WTC11 (cell line): ENCODE data around the gene GPR183. TPM values are rescaled to one million over a fixed set of nuclear protein-coding genes. Genes with fewer than 3 reads are reported as not detected.

ENCODE experiments used
- ATAC-seq: fragments of 200-7000 bp; cut with Tn5 transposase; 2 replicates; pipeline ENCODE4 v1.10.0; 2021; ENCODE audit warnings: mild to moderate bottlenecking, moderate library complexity
- CTCF ChIA-PET: fragments of 300-600 bp; sonication (Branson Sonifier 250); formaldehyde crosslinking; loops from one replicate; lab custom pipeline; 2021; ENCODE audit warnings: antibody characterized with exemption; lab: Charles Lee
- POLR2A ChIA-PET: fragments of 350-600 bp; sonication (Branson Sonifier 250); formaldehyde crosslinking; loops from one replicate; lab custom pipeline; 2021; ENCODE audit warnings: antibody characterized with exemption; lab: Charles Lee
- DNase-seq: peaks from one replicate; pipeline ENCODE4 v3.0.0; 2021; ENCODE audit warnings: low spot score
- H3K27ac Mint-ChIP-seq: 2 replicates; pipeline ENCODE4 v1.8.0; 2021; ENCODE audit warnings: mixed read lengths
- H3K27me3 Mint-ChIP-seq: 2 replicates; pipeline ENCODE4 v1.8.0; 2021; ENCODE audit warnings: low read depth, mild to moderate bottlenecking, moderate library complexity, mixed read lengths
- H3K36me3 Mint-ChIP-seq: 2 replicates; pipeline ENCODE4 v1.8.0; 2021; ENCODE audit warnings: mixed read lengths
- H3K4me1 Mint-ChIP-seq: 2 replicates; pipeline ENCODE4 v1.8.0; 2022; ENCODE audit warnings: mixed read lengths
- H3K4me3 Mint-ChIP-seq: 2 replicates; pipeline ENCODE4 v1.8.0; 2021; ENCODE audit warnings: mild to moderate bottlenecking, moderate library complexity, mixed read lengths
- H3K9me3 Mint-ChIP-seq: 2 replicates; pipeline ENCODE4 v1.8.0; 2021; ENCODE audit warnings: mixed read lengths
- ARID4B ChIP-seq: sonication (generic); formaldehyde crosslinking; IDR thresholded peaks from 2 replicates; pipeline ENCODE4 v1.8.0; 2023; ENCODE audit warnings: missing genetic modification reagents, mild to moderate bottlenecking, borderline replicate concordance
- ATF3 ChIP-seq: sonication (generic); formaldehyde crosslinking; conservative IDR thresholded peaks from 2 replicates; pipeline ENCODE4 v1.8.1; 2022; ENCODE audit warnings: mild to moderate bottlenecking, missing genetic modification reagents
- CDX4 ChIP-seq: fragments of 250-450 bp; sonication (Bioruptor Pico); IDR thresholded peaks from 2 replicates; pipeline ENCODE4 v1.9.0; 2021; ENCODE audit warnings: moderate library complexity, mild to moderate bottlenecking, inconsistent platforms, borderline replicate concordance
- FOXK1 ChIP-seq: sonication (generic); formaldehyde crosslinking; IDR thresholded peaks from 2 replicates; pipeline ENCODE4 v1.8.0; 2022; ENCODE audit warnings: mild to moderate bottlenecking, moderate library complexity, missing genetic modification reagents
- FOXP1 ChIP-seq: sonication (generic); formaldehyde crosslinking; IDR thresholded peaks from 2 replicates; pipeline ENCODE4 v1.8.0; 2022; ENCODE audit warnings: missing genetic modification reagents, mild to moderate bottlenecking, moderate library complexity, borderline replicate concordance
- GRHL2 ChIP-seq: fragments of 250-450 bp; sonication (Bioruptor Pico); IDR thresholded peaks from 2 replicates; pipeline ENCODE4 v1.8.0; 2022; ENCODE audit warnings: mild to moderate bottlenecking, moderate library complexity; ENCODE audit not compliant: insufficient replicate concordance, severe bottlenecking
- GTF2I ChIP-seq: fragments of 250-450 bp; sonication (Bioruptor Pico); conservative IDR thresholded peaks from 2 replicates; pipeline ENCODE4 v1.4.0; 2021; ENCODE audit warnings: mild to moderate bottlenecking
- JAZF1 ChIP-seq: fragments of 250-450 bp; sonication (Bioruptor Pico); IDR thresholded peaks from 2 replicates; pipeline ENCODE4 v1.9.0; 2021; ENCODE audit warnings: moderate library complexity, mild to moderate bottlenecking, inconsistent platforms
- KAT7 ChIP-seq: sonication (generic); formaldehyde crosslinking; IDR thresholded peaks from 2 replicates; pipeline ENCODE4 v1.8.1; 2023; ENCODE audit warnings: missing genetic modification reagents, mild to moderate bottlenecking, borderline replicate concordance
- MXD4 ChIP-seq: fragments of 250-450 bp; sonication (Bioruptor Pico); IDR thresholded peaks from 2 replicates; pipeline ENCODE4 v1.8.0; 2021; ENCODE audit warnings: mild to moderate bottlenecking, moderate library complexity, borderline replicate concordance
- NR1H2 ChIP-seq: sonication (generic); formaldehyde crosslinking; IDR thresholded peaks from 2 replicates; pipeline ENCODE4 v1.9.0; 2021; ENCODE audit warnings: mild to moderate bottlenecking, moderate library complexity, missing genetic modification reagents
- NR3C1 ChIP-seq: sonication (generic); formaldehyde crosslinking; conservative IDR thresholded peaks from 2 replicates; pipeline ENCODE4 v1.8.1; 2023; ENCODE audit warnings: low read depth, mild to moderate bottlenecking, missing genetic modification reagents
- RELA ChIP-seq: sonication (generic); formaldehyde crosslinking; IDR thresholded peaks from 2 replicates; pipeline ENCODE4 v1.8.1; 2022; ENCODE audit warnings: missing genetic modification reagents, mild to moderate bottlenecking, borderline replicate concordance
- STAT6 ChIP-seq: sonication (generic); formaldehyde crosslinking; conservative IDR thresholded peaks from 2 replicates; pipeline ENCODE4 v1.8.1; 2023; ENCODE audit warnings: mild to moderate bottlenecking, low read depth, missing genetic modification reagents, moderate library complexity
- TEAD1 ChIP-seq: sonication (generic); formaldehyde crosslinking; IDR thresholded peaks from 2 replicates; pipeline ENCODE4 v1.8.0; 2022; ENCODE audit warnings: mild to moderate bottlenecking, missing genetic modification reagents
- ZNF232 ChIP-seq: sonication (generic); formaldehyde crosslinking; IDR thresholded peaks from 2 replicates; pipeline ENCODE4 v1.8.0; 2022; ENCODE audit warnings: mild to moderate bottlenecking, missing genetic modification reagents
- ZNF317 ChIP-seq: sonication (generic); formaldehyde crosslinking; IDR thresholded peaks from 2 replicates; pipeline ENCODE4 v1.8.1; 2023; ENCODE audit warnings: low read depth, mild to moderate bottlenecking, moderate library complexity, missing genetic modification reagents, borderline replicate concordance
- ZNF396 ChIP-seq: fragments of 250-450 bp; sonication (Bioruptor Pico); IDR thresholded peaks from 2 replicates; pipeline ENCODE4 v1.8.0; 2021; ENCODE audit warnings: mild to moderate bottlenecking, moderate library complexity, borderline replicate concordance
- ZNF423 ChIP-seq: fragments of 250-450 bp; sonication (Bioruptor Pico); IDR thresholded peaks from 2 replicates; pipeline ENCODE4 v2.1.2; 2022; ENCODE audit warnings: mild to moderate bottlenecking, moderate library complexity
- ZNF425 ChIP-seq: fragments of 250-450 bp; sonication (Bioruptor Pico); conservative IDR thresholded peaks from 2 replicates; pipeline ENCODE4 v1.9.0; 2021; ENCODE audit warnings: mild to moderate bottlenecking
- total RNA-seq: library from RNA; stranded (reverse); gene quantifications from 3 replicates; pipeline ENCODE4 v1.2.3, GENCODE V29; 2021

The GPR183 gene
- total RNA-seq, 1 experiment from 2014 or later, result 0.13 TPM

GRCh38 chr13:99339230-99339721 lies 32.1 kb upstream of the GPR183 start:
- no peaks in the 10 kb centered on the region for H3K27me3 Mint-ChIP-seq
- CTCF ChIA-PET, result no interaction called here
- no peak overlapping the region for H3K27ac Mint-ChIP-seq
- peaks cover 13% of the 10 kb centered on the region for H3K4me1 Mint-ChIP-seq
- H3K36me3 Mint-ChIP-seq, result peaks cover 22% of the 10 kb centered on the region
- no peak for ATAC-seq
- H3K4me3 Mint-ChIP-seq, result no peak overlapping the region
- POLR2A ChIA-PET, result no interaction called here
- no peak for TF ChIP-seq FOXK1 (CRISPR knock-in tag)
- no peak for TF ChIP-seq STAT6 (CRISPR knock-in tag)
- TF ChIP-seq RELA (CRISPR knock-in tag), result no peak
- no peak for TF ChIP-seq NR3C1 (CRISPR knock-in tag)
- no peak for TF ChIP-seq KAT7 (CRISPR knock-in tag)
- no peak for TF ChIP-seq ZNF396
- no peak for TF ChIP-seq ZNF423 (CRISPR knock-in tag)
- no peak for TF ChIP-seq JAZF1 (CRISPR knock-in tag)
- no peak for TF ChIP-seq FOXP1 (CRISPR knock-in tag)
- TF ChIP-seq ZNF425 (CRISPR knock-in tag), result no peak
- no peak for TF ChIP-seq NR1H2 (CRISPR knock-in tag)
- no peak for TF ChIP-seq TEAD1 (CRISPR knock-in tag)
- no peak for TF ChIP-seq GTF2I
- TF ChIP-seq CDX4 (CRISPR knock-in tag), result no peak
- no peak for TF ChIP-seq GRHL2 (CRISPR knock-in tag)
- TF ChIP-seq ZNF317, result no peak
- TF ChIP-seq ZNF232, result no peak
- TF ChIP-seq, all 79 proteins: peak for 0
- no peaks in the 10 kb centered on the region for H3K9me3 Mint-ChIP-seq
- no peak for DNase-seq

GRCh38 chr13:99335603-99336002 lies 28.4 kb upstream of the GPR183 start:
- ChIA-PET POLR2A (interaction anchor here (0.6 kb wide), 1 partner anchor 16 kb away, joined by 3 read pairs; no protein-coding TSS in a partner anchor), CTCF (no interaction called here)
- H3K9me3 Mint-ChIP-seq, result no peaks in the 10 kb centered on the region
- ATAC-seq, result peak; percentile 60
- DNase-seq, result no peak
- H3K27ac Mint-ChIP-seq, result no peak overlapping the region
- H3K27me3 Mint-ChIP-seq, result no peaks in the 10 kb centered on the region
- TF ChIP-seq ZNF317, result no peak
- H3K4me1 Mint-ChIP-seq, result peaks cover 13% of the 10 kb centered on the region
- H3K36me3 Mint-ChIP-seq, result peaks cover 9% of the 10 kb centered on the region
- H3K4me3 Mint-ChIP-seq, result no peak overlapping the region

- POLR2A ChIA-PET, result interaction anchor here (0.6 kb wide), 1 partner anchor 17 kb away, joined by 3 read pairs; no protein-coding TSS in a partner anchor
- Mint-ChIP-seq H3K9me3 (no peaks in the 10 kb centered on the region), H3K4me3 (no peak overlapping the region), H3K27me3 (no peaks in the 10 kb centered on the region), H3K4me1 (peaks cover 13% of the 10 kb centered on the region), H3K36me3 (peaks cover 5% of the 10 kb centered on the region; the same call in 1 of the 2 replicates), H3K27ac (no peak overlapping the region)
- CTCF ChIA-PET, result no interaction called here
- DNase-seq (no peak), ATAC-seq (no peak)
- TF ChIP-seq GTF2I (no peak), ARID4B (no peak), MXD4 (CRISPR knock-in tag) (no peak), ATF3 (CRISPR knock-in tag) (no peak)
These were observed 27.9 kb upstream of the GPR183 start for GRCh38 chr13:99335087-99335486.
